Fibroblast of the aortic adventitia (primary cell): ENCODE measurements around the gene PTPRC. TPM values are rescaled to one million over a fixed set of nuclear protein-coding genes. Genes with fewer than 3 reads are reported as not detected.

ENCODE experiments used
- DNase-seq: peaks from one replicate; pipeline ENCODE4 v3.0.0-alpha.2; 2010; ENCODE audit warnings: low read depth
- H3K4me3 ChIP-seq: 2 replicates; pipeline ENCODE4 v1.5.1; 2011; ENCODE audit warnings: low read depth, mild to moderate bottlenecking, control low read depth, low read length, moderate library complexity
- total RNA-seq: library from RNA; depleted of rRNA; stranded (reverse); fragments of >200 nt; gene quantifications from 2 replicates; pipeline ENCODE4 v1.2.3, GENCODE V29; 2012; ENCODE audit warnings: low replicate concordance
- TF ChIP-seq, protein P1 (sequence below): IDR thresholded peaks from 2 replicates; pipeline ENCODE4 v1.5.1; 2011; ENCODE audit warnings: mild to moderate bottlenecking, low read length, control low read depth, inconsistent platforms; ENCODE audit not compliant: insufficient read depth

PTPRC gene
- total RNA-seq, 1 donor: 0.09 TPM

DNA sequence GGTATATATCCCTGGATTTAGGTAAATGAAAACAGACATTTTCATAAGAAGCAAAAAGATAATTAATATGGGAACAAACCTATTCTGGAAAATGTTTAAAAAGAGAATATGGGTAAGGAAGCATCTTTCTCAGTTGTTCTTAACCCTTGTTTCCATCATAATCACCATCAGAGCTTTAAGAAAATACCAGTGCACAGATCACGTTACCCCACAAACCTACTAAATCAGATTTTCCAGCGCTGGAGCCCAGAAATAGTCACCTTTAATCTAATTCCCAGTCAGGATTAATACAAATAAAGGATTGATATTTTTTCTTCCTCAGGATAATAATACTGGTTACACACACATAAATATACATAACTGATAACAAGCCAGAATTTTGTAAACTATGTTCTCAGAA is 44.6 kb downstream of the PTPRC start:
- no peak overlapping the region for H3K4me3 ChIP-seq
- TF ChIP-seq, protein P1, sequence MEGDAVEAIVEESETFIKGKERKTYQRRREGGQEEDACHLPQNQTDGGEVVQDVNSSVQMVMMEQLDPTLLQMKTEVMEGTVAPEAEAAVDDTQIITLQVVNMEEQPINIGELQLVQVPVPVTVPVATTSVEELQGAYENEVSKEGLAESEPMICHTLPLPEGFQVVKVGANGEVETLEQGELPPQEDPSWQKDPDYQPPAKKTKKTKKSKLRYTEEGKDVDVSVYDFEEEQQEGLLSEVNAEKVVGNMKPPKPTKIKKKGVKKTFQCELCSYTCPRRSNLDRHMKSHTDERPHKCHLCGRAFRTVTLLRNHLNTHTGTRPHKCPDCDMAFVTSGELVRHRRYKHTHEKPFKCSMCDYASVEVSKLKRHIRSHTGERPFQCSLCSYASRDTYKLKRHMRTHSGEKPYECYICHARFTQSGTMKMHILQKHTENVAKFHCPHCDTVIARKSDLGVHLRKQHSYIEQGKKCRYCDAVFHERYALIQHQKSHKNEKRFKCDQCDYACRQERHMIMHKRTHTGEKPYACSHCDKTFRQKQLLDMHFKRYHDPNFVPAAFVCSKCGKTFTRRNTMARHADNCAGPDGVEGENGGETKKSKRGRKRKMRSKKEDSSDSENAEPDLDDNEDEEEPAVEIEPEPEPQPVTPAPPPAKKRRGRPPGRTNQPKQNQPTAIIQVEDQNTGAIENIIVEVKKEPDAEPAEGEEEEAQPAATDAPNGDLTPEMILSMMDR: no peak
- DNase-seq: no peak

DNA sequence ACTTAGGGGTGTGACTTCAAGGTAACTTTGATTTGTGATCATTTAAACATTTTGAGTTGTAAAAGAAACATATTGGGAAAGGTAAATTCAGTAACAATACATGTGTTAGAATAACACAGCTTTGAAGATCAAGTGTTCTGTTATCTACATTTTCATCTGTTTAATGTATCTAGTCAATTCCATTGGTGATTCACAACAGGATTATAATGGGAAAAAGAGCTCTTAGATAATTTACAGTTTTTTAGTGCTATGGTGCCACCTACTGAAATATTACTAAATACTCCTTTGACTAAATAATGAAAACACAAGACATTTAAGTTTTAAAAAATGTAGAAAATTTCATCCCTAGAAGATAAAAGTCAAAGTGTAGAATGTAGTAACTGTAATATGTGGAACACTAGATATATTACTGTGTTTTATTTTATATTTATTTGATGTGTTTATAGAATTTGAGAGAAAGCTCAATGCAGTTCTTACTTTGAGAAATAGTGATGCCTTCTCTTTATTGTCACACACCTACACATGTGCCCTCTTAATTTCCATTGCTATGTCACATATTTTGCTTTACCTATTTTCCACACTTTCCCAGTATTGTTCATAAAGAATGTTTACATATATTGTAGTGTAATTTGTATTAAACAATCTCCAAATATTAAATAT is 47.4 kb downstream of the PTPRC start:
- TF ChIP-seq, protein P1: peak; percentile 9
- DNase-seq: peak; percentile 76
- H3K4me3 ChIP-seq: no peak overlapping the region

- TF ChIP-seq, protein P1: no peak
- no peak overlapping the region for H3K4me3 ChIP-seq
- DNase-seq: peak; percentile 28
Observed at GRCh38 chr1:198687429-198687828, 48.6 kb downstream of the PTPRC start.

DNA sequence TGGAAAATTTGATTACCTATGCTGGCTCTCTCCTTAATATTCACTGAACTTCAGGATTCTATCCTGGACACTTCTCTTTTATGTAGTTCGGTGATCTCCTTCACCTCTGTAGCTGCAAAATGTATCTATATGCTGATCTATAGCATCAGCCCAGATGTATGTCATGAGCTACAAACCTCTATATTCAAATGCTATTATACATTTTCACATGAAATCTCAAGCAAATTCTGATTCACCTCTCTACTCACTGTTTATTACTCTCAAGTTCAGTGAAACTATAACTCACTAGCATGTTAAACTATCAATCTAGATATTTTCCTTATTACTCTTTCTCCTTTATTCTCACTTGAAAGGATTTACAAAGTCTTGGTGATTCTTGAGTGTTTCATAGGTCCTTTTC is 52.2 kb downstream of the PTPRC start:
- no peak for DNase-seq
- TF ChIP-seq, protein P1: no peak
- no peak overlapping the region for H3K4me3 ChIP-seq

GRCh38 chr1:198693321-198693720 is 54.5 kb downstream of the PTPRC start:
- no peak overlapping the region for H3K4me3 ChIP-seq
- DNase-seq: no peak
- TF ChIP-seq, protein P1: no peak

- TF ChIP-seq, protein P1: no peak
- no peak overlapping the region for H3K4me3 ChIP-seq
- no peak for DNase-seq
Observed at GRCh38 chr1:198694542-198694941, 55.7 kb downstream of the PTPRC start.

GRCh38 chr1:198696211-198696610 is 57.4 kb downstream of the PTPRC start:
- DNase-seq: no peak
- TF ChIP-seq, protein P1: no peak
- H3K4me3 ChIP-seq: no peak overlapping the region
